ENCODE measurements around the gene RMI1.
"Not testable (repeated sequence)": the region's sequence is repeated elsewhere in the genome, so short reads cannot be mapped to it uniquely, and the experiment has no call there.

RMI1 gene

DNA sequence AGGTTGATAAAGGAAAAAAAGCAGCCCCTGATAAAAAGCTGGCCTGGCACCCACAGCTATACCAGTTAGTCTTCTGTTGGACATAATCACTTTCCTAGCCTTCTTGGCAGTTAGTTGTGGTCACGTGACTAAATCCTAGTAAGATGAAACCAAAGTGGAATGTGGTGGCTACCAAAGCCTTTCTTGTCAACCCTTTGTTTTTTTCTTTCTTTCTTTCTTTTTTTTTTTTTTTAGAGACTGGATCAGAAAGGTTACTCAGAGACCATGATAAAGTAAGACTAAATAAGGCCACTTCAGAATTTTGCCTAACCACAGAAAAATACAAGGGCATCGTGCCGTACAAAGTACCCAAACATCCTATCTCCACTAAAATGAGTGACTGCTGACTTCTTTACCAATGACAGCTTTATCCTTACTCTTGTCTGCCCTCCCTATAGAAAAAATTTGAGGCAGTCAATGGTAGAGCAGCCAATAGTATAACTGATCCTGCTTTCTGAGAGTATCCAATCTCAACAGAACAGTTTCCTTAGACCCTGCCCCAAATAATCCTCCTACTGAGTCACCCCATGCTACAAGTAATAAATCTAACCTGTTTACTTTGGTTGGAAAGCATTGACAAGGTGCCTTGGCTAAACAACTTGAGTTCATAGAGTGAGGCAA, 45.2 kb upstream of the RMI1 start:
- TF ChIP-seq, protein P1, sequence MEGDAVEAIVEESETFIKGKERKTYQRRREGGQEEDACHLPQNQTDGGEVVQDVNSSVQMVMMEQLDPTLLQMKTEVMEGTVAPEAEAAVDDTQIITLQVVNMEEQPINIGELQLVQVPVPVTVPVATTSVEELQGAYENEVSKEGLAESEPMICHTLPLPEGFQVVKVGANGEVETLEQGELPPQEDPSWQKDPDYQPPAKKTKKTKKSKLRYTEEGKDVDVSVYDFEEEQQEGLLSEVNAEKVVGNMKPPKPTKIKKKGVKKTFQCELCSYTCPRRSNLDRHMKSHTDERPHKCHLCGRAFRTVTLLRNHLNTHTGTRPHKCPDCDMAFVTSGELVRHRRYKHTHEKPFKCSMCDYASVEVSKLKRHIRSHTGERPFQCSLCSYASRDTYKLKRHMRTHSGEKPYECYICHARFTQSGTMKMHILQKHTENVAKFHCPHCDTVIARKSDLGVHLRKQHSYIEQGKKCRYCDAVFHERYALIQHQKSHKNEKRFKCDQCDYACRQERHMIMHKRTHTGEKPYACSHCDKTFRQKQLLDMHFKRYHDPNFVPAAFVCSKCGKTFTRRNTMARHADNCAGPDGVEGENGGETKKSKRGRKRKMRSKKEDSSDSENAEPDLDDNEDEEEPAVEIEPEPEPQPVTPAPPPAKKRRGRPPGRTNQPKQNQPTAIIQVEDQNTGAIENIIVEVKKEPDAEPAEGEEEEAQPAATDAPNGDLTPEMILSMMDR (IDR thresholded peaks at IDR 0.05; ENCODE audit: insufficient read depth, missing control alignments): no peak
- DNase-seq (ENCODE audit: insufficient read length, low spot score) (no peak), FAIRE-seq (no peak)

DNA sequence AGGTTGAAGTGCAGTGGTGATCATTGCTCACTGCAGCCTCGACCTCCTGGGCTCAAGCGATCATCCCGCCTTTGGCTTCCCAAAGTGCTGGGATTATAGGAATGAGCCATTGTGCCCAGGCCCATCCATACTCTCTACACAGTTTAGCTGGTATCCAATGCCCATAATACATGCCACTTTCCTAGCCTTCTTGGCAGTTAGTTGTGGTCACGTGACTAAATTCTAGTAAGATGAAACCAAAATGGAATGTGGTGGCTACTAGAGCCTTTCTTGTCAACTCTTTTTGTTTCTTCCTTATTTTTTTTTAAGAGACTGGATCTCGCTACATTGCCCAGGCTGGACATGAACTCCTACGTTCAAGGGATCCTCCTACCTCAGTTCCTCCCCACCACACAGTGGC, 44.1 kb upstream of the RMI1 start:
- TF ChIP-seq, protein P1 (IDR thresholded peaks at IDR 0.05; ENCODE audit: insufficient read depth, missing control alignments): no peak
- FAIRE-seq: no peak
- DNase-seq (ENCODE audit: insufficient read length, low spot score): no peak

DNA sequence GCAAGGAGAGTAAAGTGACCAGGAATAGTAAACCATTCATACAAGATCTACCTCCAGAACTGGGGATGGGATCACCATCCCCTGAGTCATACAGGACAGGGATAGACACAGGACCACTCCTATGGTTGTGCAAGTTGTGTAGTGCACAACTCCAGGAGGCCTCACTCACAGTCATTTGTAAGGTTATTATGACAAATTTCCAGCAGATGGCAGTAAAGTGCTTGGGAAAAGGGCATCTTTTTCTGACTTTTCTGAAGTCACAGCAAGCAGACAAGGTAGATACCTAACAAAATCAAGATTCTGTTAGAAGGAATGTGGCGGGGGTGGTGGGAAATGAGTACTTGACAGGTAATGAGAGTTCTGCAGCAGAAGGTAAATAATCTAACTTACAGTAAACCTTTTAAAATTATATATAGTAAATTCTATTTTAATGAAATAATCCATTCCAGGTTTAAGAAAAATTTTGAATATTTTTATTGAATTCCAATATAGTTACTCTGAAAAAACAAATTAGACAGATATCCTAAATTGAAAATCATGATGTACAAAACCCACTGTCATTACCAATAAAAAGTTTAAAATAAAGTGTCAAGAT, 42.6 kb upstream of the RMI1 start:
- TF ChIP-seq, protein P1 (IDR thresholded peaks at IDR 0.05; ENCODE audit: insufficient read depth, missing control alignments): peak; percentile 82
- no peak for FAIRE-seq
- no peak for DNase-seq (ENCODE audit: insufficient read length, low spot score)

DNA sequence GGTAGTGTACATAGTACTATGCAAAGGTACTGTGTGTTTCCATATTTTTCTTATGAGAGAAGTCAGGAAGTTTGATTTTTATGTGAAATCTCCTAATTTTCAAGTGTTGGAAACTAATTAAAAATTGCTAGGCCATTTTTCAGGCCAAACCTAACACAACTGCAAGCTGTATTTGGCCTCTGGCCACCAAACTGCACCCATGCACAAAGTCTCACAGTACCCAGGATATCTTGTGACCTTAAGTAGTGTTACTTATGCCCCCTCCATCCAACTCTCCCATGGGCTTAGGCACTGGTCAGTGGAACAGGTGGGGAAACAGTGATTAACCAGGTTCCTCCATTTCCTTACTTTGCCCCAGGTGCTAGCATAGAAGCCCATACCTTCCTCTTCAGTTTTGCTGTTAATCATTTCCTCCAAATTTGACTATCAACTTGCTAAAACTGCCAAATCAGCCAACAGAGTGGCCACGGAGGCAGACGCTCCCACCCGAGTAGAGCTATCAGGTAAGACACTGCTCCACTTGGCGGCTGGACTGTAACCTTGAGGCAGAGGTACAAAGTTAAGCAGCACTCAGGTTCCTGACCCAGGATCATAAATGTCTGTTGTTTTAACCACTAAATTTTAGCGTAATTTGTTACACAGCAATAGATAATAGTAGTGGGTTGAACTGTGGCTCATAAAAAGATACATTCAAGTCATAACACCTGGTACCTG, 39.9 kb upstream of the RMI1 start:
- FAIRE-seq (no peak), DNase-seq (ENCODE audit: insufficient read length, low spot score) (no peak)
- TF ChIP-seq, protein P1 (IDR thresholded peaks at IDR 0.05; ENCODE audit: insufficient read depth, missing control alignments): no peak

DNA sequence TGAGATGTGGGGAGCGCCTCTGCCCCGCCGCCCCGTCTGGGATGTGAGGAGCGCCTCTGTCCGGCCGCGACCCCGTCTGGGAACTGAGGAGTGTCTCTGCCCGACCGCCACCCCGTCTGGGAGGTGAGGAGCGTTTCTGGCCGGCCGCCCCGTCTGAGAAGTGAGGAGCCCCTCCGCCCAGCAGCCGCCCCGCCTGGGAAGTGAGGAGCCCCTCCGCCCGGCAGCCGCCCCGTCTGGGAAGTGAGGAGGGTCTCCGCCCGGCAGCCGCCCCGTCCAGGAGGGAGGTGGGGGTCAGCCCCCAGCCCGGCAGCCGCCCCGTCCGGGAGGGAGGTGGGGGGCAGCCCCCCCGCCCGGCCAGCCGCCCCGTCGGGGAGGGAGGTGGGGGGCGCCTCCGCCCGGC, 32.5 kb upstream of the RMI1 start:
- not testable (repeated sequence) for DNase-seq (ENCODE audit: insufficient read length, low spot score); FAIRE-seq

DNA sequence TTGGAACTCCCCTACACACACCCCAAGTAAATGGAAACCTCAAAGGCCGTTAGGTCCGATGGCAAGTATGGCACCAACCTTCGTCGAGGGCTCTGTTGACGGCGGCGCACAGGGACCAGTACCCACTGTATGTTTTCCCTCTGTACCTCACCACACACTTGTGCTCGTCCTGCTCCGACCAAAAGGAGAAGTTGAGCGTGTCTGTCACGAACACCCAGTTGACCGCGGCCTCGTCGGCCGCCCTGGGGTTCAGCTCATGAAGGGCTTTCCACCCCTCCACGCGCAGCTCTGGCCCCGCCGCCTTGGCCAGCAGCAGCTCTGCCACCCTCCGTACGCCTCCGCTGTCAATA, 24.5 kb upstream of the RMI1 start:
- TF ChIP-seq, protein P1 (IDR thresholded peaks at IDR 0.05; ENCODE audit: insufficient read depth, missing control alignments): no peak
- FAIRE-seq (no peak), DNase-seq (ENCODE audit: insufficient read length, low spot score) (no peak)

DNA sequence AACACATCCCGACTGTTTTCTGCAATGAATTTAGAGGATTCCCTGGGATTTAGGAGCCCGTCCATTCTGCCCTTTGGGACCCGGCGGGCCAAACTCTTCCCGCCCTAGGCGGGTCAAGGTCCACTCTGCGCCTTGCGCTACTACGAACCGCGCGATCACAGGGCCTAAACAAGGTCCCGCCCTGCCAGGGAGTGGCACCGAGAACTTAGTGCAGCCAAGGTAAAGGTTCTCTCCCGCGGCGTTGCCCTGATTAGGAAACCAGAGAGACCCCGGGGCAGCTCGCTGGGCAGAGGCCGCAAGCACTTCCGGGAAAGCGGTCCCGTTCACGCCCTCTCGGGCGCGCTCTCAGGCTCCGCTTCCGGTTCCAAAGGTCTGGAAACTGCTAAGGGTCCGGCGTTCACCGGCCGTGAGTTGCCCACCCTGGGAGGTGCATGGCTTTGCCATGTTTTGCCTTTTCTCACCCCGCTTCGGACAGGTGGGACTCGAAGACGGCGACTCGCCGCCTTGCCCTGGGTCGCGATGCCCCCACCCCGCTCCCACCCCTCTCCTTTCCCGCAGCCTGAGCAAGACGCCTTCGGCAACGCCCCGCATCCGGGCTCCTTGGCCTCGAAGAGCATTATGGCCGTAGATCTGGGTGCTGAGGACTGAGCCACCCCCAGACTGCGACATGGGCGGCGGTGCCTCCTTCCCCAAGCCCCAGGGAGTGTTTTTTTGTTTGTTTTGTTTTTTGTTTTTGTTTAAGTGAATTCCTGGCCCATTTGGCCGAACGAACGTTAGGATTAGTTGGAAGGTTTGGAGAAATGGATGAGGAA, 24.0 kb upstream of the RMI1 start:
- DNase-seq (ENCODE audit: insufficient read length, low spot score): peak; percentile 70
- no peak for FAIRE-seq
- TF ChIP-seq, protein P1 (IDR thresholded peaks at IDR 0.05; ENCODE audit: insufficient read depth, missing control alignments): no peak
